DMS 273 treated with DMSO at 0.1 percent for 48 hours (cell line): ENCODE results near the gene MAS1.
"Not testable (repeated sequence)": the region's sequence is repeated elsewhere in the genome, so short reads cannot be mapped to it uniquely, and the experiment has no call there.

Experiments
- DNase-seq: peaks from one replicate; lab custom pipeline; 2025; lab: John Stamatoyannopoulos, UW

Gene MAS1

DNA sequence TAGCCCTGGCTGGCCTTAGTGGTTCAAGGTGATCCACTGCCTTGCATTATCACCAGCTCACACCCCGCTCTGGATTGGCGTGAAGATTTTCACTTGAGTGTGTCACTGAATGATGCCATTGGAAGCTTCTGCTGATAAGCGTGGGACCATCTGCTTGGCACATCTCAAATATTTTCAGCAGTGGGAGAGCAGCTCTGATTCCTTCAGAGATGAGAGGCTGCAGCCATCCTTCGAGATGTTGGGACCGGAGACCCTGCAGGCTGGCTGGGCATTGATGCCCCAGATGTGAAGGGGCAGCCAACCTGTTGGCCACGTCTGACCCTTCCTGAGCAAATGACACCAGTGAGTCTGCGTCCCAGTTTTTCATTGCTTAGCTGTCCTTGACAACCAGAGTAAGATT, at the start of gene MAS1:
Gene MAS1, plus strand, starts transcription at position 197 of the 400 bp plus-strand sequence. CDS start 15,968 bp downstream, outside the sequence.
- no peak for DNase-seq

GRCh38 chr6:159842035-159842434, 48.8 kb upstream of the MAS1 start:
- no peak for DNase-seq

- no peak for DNase-seq
Measured at GRCh38 chr6:159844737-159845645, 45.8 kb upstream of the MAS1 start.

DNA sequence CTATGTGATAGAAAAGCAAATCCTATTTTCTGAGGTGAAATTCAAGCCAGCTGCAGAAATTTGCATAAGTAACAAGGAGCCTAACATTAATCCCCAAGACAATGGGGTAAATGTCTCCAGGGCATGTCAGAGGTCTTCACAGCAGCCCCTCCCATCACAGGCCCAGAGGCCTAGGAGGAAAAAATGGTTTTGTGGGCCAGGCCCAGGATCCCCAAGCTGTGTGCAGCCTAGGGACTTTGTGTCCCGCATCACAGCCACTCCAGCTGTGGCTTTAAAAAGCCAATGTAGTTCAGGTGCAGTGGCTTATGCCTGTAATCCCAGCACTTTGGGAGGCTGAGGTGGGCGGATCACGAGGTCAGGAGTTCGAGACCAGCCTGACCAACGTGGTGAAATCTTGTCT, 42.2 kb upstream of the MAS1 start:
- DNase-seq, result not testable (repeated sequence)

- not testable (repeated sequence) for DNase-seq
Measured at GRCh38 chr6:159849851-159850250, 40.9 kb upstream of the MAS1 start.

DNA sequence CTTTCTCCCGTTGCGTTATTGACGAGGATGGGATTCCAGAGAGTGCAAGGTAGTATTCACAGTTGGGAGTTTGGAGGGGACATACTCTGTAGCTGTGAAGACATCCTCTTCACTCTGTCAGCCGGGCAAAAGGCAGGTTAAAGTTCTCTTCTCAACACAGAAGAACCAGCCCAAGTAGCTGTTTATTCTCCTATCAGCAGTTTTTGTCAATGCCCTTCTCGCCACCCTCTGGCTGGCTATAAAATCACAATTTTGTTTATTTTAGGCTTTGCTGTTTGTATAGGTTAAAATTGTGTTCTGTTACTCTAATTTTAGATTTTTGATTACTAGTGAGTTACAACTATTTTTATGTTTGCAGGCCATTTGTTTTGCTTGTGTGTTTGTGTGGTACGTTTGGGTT, 37.9 kb upstream of the MAS1 start:
- no peak for DNase-seq

DNA sequence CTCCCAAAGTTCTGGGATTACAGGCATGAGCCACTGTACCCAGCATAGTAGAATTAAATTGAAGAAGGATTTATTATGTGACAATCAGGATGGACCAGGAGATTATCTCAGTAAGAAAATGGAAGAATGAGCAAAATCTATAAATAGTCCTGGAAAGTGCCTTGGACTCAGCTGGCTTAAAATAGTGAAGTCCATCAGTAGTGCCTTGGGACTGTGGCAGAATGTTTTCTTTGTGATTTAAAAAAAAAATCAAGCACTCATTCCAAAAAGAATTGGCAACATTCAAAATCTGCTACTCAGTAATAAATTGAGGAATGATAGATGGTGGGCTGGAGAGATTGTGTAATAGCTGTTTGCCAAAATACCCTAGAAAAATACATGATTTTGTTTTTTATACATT, 37.0 kb upstream of the MAS1 start:
- no peak for DNase-seq

DNA sequence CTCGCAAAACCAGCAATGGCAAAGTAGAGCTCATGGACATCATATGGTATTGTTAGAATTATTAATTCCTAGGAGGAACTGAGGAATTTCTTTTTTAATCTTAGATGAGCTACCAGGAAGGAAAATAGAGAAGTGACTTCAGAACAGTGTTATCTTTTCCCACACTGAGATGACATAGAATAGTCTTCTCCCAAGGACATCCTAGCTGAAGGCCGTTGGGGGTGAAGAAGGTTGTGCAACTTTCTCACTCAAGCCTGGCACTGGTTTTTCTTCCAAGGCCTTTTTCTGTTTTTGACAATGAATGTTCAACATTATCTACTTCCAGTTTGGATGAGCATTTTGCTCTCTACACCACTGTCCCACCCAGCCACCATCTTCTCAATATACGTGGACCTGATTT, 35.8 kb upstream of the MAS1 start:
- no peak for DNase-seq

DNA sequence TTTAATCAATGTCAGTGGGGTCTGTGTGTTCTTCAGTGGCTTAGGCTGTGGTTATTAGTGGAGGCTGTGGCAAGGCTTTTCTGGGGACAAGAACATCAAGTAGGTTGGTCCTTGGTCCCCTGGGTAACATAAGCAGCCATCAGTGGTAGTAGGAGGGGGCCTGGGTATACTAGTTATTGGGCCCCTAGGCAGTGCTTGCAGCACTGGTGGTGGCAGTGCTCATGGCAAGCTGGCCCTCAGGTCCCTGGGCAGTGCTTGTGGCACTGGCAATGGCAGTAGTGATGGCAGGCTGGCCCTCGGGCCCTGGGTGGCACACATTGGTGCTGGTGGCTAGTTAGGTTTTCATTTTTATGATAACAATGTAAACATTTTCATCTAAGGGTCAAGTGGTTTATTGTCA, 32.5 kb upstream of the MAS1 start:
- no peak for DNase-seq

DNA sequence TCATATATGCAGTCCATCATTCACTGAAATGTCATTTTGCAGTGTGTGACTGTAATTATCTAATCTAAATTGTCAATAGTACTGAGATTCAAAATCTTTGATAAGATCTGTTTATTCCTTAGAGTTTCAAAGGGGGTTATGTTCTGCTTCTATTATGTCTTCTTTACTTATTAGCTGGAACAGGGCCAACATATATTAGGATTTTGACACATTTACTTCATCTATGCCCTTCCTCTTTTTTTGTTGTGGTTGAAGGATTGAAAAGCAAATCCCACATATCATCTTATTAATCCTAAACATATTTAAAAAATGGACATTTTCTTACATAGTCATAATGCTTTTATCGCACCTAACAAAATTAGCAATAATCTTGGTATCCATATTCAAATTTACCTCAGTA, 30.3 kb upstream of the MAS1 start:
- no peak for DNase-seq

DNA sequence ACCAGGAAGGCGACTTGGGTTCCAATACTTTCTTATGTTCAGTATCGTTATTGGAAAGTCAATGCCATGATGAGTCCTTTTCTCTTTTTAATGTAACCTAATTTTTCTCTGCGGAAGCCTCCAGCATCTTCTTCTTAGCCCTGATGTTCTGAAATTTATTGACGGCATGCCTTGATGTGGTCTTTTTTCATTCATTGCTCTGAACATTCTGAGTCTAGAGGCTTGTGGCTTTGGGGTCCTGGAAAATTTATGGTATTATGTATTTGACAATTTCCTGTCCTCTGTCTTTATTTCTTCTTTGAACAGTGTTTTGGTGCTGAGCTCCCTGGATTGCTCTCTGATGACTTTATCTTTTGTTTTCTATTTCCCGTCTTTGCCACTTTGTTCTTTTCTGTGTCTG, 28.7 kb upstream of the MAS1 start:
- DNase-seq, result no peak

DNA sequence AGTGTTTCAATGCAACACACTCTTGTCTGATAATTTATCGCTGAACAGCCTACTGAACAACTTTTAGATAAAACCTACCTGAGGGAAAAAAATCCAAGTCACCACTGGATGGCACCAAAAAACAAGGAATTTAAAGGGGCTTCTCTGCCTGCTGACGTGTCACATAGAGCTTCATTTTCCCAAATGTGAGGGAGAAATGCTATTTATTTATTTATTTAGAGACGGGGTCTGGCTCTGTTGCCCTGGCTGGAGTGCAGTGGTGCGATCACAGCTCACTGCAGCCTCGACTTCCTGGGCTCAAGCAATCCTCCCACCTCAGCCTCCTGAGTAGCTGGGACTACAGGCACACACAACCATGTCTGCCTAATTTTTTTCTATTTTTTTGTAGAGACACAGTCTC, 27.4 kb upstream of the MAS1 start:
- peak; percentile 58 for DNase-seq

- no peak for DNase-seq
Measured at GRCh38 chr6:159865226-159865920, 25.4 kb upstream of the MAS1 start.

GRCh38 chr6:159866286-159867247, 24.2 kb upstream of the MAS1 start:
- no peak for DNase-seq

DNA sequence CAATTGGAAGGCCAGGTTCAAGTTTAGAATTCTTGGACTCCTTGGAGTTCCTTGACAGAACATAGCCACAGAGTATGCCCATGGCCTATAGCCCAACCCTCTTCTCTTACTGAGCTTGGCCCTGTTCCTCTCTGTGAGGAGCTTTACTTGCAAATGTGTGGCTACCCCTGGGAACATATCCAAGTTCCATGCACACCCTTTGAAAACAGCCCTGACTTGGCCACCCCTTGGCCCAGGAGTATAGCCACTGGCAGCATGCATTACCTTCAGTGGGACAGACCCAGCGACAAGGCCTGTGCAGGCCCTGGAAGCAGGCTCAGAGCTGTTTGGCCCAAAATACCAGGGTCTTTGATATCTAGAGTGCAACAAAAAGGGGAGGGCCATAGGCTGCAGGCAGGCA, 19.5 kb upstream of the MAS1 start:
- DNase-seq, result no peak

- no peak for DNase-seq
Measured at GRCh38 chr6:159871906-159872305, 18.9 kb upstream of the MAS1 start.

DNA sequence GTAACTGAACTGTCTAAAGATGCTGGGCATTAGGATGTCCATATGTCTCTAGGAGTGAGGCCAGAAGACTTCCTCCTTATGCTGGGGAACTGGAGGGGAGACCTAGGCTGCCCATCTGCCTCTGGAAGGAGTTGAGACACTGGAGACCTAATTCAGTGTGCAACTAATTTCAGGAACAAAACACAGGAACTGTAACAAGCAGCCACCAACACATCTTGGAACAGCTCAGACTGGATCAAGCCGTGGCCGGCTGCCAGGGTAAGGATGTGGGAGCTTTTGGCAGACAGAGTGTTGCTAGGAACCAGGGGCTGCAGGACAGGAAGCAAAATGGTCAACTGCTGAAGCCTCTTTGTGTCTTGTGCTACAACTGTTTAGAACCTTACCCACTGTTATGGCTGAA, 16.4 kb upstream of the MAS1 start:
- DNase-seq, result peak; percentile 43

DNA sequence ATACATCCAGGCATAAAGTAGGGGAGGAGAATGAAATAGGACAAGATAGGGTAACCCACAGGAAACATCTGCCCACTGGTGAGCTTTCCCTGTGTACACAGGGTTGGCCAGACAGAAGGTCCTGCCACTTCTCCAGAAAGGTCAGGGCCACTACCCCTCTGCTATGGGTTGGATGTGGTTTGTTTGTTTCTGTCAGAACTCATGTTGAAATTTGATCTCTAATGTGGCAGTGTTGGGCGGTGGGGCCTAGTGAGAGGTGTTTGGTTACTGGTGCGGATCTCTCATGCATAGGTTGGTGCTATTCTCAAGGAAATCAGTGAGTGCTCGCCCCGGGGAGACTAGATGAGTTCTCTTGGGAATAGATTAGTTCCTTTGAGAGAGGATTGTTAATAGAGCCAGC, 15.6 kb upstream of the MAS1 start:
- DNase-seq, result no peak

DNA sequence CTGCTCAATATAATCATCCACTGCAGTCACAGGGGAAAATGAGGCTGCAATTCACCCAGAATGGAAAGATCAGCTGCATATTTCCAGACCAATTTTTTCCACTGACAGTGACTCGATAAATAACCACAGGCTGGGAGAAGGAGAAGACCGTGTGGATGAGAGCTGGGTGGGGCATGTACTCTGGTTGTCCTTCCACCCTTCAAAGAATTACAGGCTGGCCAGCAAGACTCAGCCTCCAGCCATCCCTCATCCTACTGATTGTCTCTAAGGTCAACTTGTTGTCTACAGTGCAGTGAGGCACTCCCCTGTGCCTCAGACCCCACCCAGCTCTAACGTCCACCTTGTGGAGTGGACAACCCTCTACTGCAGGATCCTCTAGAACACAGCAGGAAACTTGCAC, 14.5 kb upstream of the MAS1 start:
- DNase-seq, result no peak

- DNase-seq, result no peak
Measured at GRCh38 chr6:159877256-159877808, 13.5 kb upstream of the MAS1 start.

DNA sequence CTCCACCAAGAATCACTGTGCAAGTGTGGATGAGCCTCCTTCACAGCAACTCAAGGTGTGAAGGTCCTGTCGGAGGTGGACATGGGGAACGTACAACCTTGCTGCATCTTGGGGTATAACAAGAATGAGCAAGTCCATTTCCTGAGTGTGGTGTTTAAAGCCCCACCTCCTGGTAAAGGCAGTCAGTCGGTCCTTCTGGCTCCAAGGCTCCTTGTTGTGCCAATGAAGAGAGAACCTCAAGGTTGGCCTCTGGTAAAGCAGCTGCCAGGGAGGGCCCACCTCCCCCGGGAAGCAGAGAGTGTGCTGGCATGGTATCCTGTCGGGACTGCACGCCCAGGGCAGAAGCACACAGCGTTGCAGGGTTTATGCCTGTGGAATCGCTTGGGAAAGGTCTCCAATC, 12.4 kb upstream of the MAS1 start:
- DNase-seq, result no peak

- no peak for DNase-seq
Measured at GRCh38 chr6:159879856-159880255, 10.9 kb upstream of the MAS1 start.
